Stomach (tissue), 9 donors: ENCODE results near the gene STX18. TPM values are rescaled to one million over a fixed set of nuclear protein-coding genes. Genes with fewer than 3 reads are reported as not detected.

Experiments
- DNase-seq, 2 donors: peaks; one replicate each; pipeline versions ENCODE4 v3.0.0 to v3.0.0-alpha.2; 2013 to 2019
- H3K27ac ChIP-seq, 5 donors: fragments of 200-600 bp in 4 of 5; sonication (generic) in 4 of 5; one replicate each; pipeline ENCODE4 v1.5.1; 2013 to 2019; ENCODE audit warnings: mild to moderate bottlenecking in 1 of 5, moderate library complexity in 1 of 5
- H3K27me3 ChIP-seq, 3 donors: fragments of 200-600 bp; sonication (generic); one replicate each; pipeline ENCODE4 v1.5.1; 2017 to 2019; ENCODE audit warnings: mixed run types in 1 of 3
- H3K36me3 ChIP-seq, 4 donors: fragments of 200-600 bp; sonication (generic); 1 replicate in 3 of 4; 2 replicates in 1 of 4; pipeline ENCODE4 v1.5.1; 2016 to 2019
- H3K4me1 ChIP-seq, 4 donors: fragments of 200-600 bp; sonication (generic); one replicate each; pipeline ENCODE4 v1.5.1; 2016 to 2019
- H3K4me3 ChIP-seq, 4 donors: fragments of 200-600 bp; sonication (generic) in 3 of 4; one replicate each; pipeline ENCODE4 v1.5.1; 2016 to 2019; ENCODE audit warnings: mild to moderate bottlenecking in 1 of 4
- H3K9me3 ChIP-seq, 4 donors: fragments of 200-600 bp; sonication (generic); one replicate each; pipeline ENCODE4 v1.5.1; 2016 to 2019
- CTCF ChIP-seq, 7 experiments: fragments of 450-650 bp in 4 of 7; fragments of 200-600 bp in 3 of 7; sonication (generic) in 3 of 7; IDR thresholded peaks; one replicate each; pipeline ENCODE4 v1.5.1; 2016 to 2019; ENCODE audit warnings: antibody characterized with exemption in 7 of 7, control low read depth in 2 of 7, mild to moderate bottlenecking in 1 of 7
- EP300 ChIP-seq: sonication (generic); formaldehyde crosslinking; IDR thresholded peaks from one replicate; pipeline ENCODE4 v1.6.1; 2017; ENCODE audit warnings: antibody characterized with exemption
- POLR2A ChIP-seq, 4 donors: fragments of 450-650 bp; IDR thresholded peaks; one replicate each; pipeline ENCODE4 v1.6.1; 2016; ENCODE audit warnings: antibody characterized with exemption in 4 of 4, control low read depth in 2 of 4, mild to moderate bottlenecking in 1 of 4, moderate library complexity in 1 of 4
- POLR2AphosphoS5 ChIP-seq, 3 donors: sonication (generic); formaldehyde crosslinking; IDR thresholded peaks; one replicate each; pipeline ENCODE4 v1.6.1; 2016; ENCODE audit warnings: antibody characterized with exemption in 3 of 3
- WGBS, 5 donors: extraction: QIAGEN DNeasy Blood & Tissue Kit in 3 of 5; methylation state at CpG; one replicate each; pipeline versions ENCODE4 v1.1.5 to v1.1.7; 2013 to 2018; 5-methylcytosine and 5-hydroxymethylcytosine counted together
- intact Hi-C: fragments of 100-400 bp; cut with DNase I; formaldehyde crosslinking; loops from one replicate; pipeline ENCODE4 v1.15.1; 2023; ENCODE audit warnings: low total_unique reads
- polyA plus RNA-seq, 3 donors: library from polyadenylated mRNA; stranded (reverse); fragments of 200-250 nt; gene quantifications; one replicate each; pipeline ENCODE4 v1.2.3, GENCODE V29; 2013
- total RNA-seq, 5 donors: library from RNA; depleted of rRNA; stranded (reverse); fragments of >200 nt; gene quantifications; one replicate each; pipeline versions ENCODE4 v1.1.0 to v1.2.3, GENCODE V29; 2014 to 2016
- donor health status: healthy with polysubstance abuse.
- donor health status: Bipolar disorder and iron deficiency.
- donor health status: healthy.

The STX18 gene
- total and polyA plus RNA-seq, 8 donors = 17.1 to 91.6 (median 26.3) TPM

GRCh38 chr4:4526401-4526800 is 15.4 kb downstream of the STX18 start:
- TF ChIP-seq CTCF (IDR thresholded peaks at IDR 0.05) = no peak
- TF ChIP-seq POLR2A (IDR thresholded peaks at IDR 0.05) = no peak
- TF ChIP-seq EP300 = no peak
- no peak for TF ChIP-seq POLR2AphosphoS5 (IDR thresholded peaks at IDR 0.05)
- 81 to 90% (median 82%) methylated on average over 6 of the region's 6 CpGs for WGBS, 5 donors
- no peaks in the 10 kb centered on the region for H3K9me3 ChIP-seq
- H3K27ac ChIP-seq = no peak overlapping the region
- H3K36me3 ChIP-seq = peaks cover 0 to 15% (median 0%) of the 10 kb centered on the region in 4 donors
- H3K4me1 ChIP-seq = peaks cover 0 to 31% (median 12%) of the 10 kb centered on the region in 4 donors
- no peak for DNase-seq
- H3K4me3 ChIP-seq = no peak overlapping the region
- H3K27me3 ChIP-seq = no peaks in the 10 kb centered on the region
- intact Hi-C loops = no loop called here

- Histone ChIP-seq H3K9me3 (no peaks in the 10 kb centered on the region), H3K4me3 (no peak overlapping the region), H3K27me3 (no peaks in the 10 kb centered on the region), H3K27ac (no peak overlapping the region), H3K4me1 (peaks cover 0 to 48% (median 17%) of the 10 kb centered on the region in 4 donors), H3K36me3 (peaks cover 0 to 12% (median 0%) of the 10 kb centered on the region in 4 donors)
- TF ChIP-seq CTCF (IDR thresholded peaks at IDR 0.05) = peak in 1 of 7 experiments; percentile 16
- TF ChIP-seq POLR2A (IDR thresholded peaks at IDR 0.05) = no peak
- intact Hi-C loops = no loop called here
- peak in 1 of 2 donors; percentile 64 for DNase-seq
- WGBS, 5 donors = 70 to 97% (median 79%) methylated on average over 4 of the region's 4 CpGs
These were observed 17.5 kb downstream of the STX18 start for GRCh38 chr4:4524364-4524763.

GRCh38 chr4:4521731-4522130 is 20.1 kb downstream of the STX18 start:
- intact Hi-C loops = no loop called here
- Histone ChIP-seq H3K27ac (no peak overlapping the region), H3K27me3 (no peaks in the 10 kb centered on the region), H3K36me3 (no peaks in the 10 kb centered on the region), H3K9me3 (no peaks in the 10 kb centered on the region), H3K4me3 (no peak overlapping the region), H3K4me1 (peaks cover 0 to 54% (median 17%) of the 10 kb centered on the region in 4 donors)
- WGBS, 5 donors = 80 to 92% (median 84%) methylated on average over 2 of the region's 2 CpGs
- no peak for TF ChIP-seq EP300
- TF ChIP-seq POLR2AphosphoS5 (IDR thresholded peaks at IDR 0.05) = no peak
- TF ChIP-seq CTCF (IDR thresholded peaks at IDR 0.05) = no peak
- TF ChIP-seq POLR2A (IDR thresholded peaks at IDR 0.05) = no peak
- no peak for DNase-seq

- Histone ChIP-seq H3K36me3 (no peaks in the 10 kb centered on the region), H3K4me3 (no peak overlapping the region), H3K27me3 (no peaks in the 10 kb centered on the region), H3K4me1 (peaks cover 0 to 54% (median 17%) of the 10 kb centered on the region in 4 donors), H3K27ac (no peak overlapping the region), H3K9me3 (no peaks in the 10 kb centered on the region)
- no peak for TF ChIP-seq POLR2A (IDR thresholded peaks at IDR 0.05)
- TF ChIP-seq CTCF (IDR thresholded peaks at IDR 0.05) = no peak
- TF ChIP-seq POLR2AphosphoS5 (IDR thresholded peaks at IDR 0.05) = no peak
- no peak for TF ChIP-seq EP300
- intact Hi-C loops = no loop called here
- WGBS, 5 donors = 71 to 87% (median 81%) methylated on average over 3 of the region's 3 CpGs
- DNase-seq = no peak
These were observed 20.7 kb downstream of the STX18 start for GRCh38 chr4:4521136-4521535.
